Testis (tissue), 2 donors: ENCODE measurements around the gene TMEM119.

Experiments
- CTCF ChIP-seq, 3 experiments: fragments of 450-650 bp in 2 of 3; fragments of 200-600 bp in 1 of 3; sonication (generic) in 1 of 3; IDR thresholded peaks; one replicate each; pipeline ENCODE4 v1.5.1; 2016 to 2019; ENCODE audit warnings: antibody characterized with exemption in 3 of 3, mild to moderate bottlenecking in 2 of 3, moderate library complexity in 1 of 3
- POLR2A ChIP-seq: fragments of 450-650 bp; IDR thresholded peaks from one replicate; pipeline ENCODE4 v1.6.1; 2017; ENCODE audit warnings: antibody characterized with exemption, mild to moderate bottlenecking, moderate library complexity

- TF ChIP-seq POLR2A (no peak), CTCF (IDR thresholded peaks at IDR 0.05) (no peak)
These were observed 5.6 kb downstream of the TMEM119 start for GRCh38 chr12:108592033-108592909.
